HG03064 (cell line): ENCODE data around the gene RAB31.

ENCODE experiments used
- ATAC-seq: cut with Tn5 transposase; IDR thresholded peaks from one replicate; pipeline ENCODE4 v1.9.1; 2021; ENCODE audit warnings: low read depth; ENCODE audit not compliant: unreplicated experiment

The RAB31 gene

DNA sequence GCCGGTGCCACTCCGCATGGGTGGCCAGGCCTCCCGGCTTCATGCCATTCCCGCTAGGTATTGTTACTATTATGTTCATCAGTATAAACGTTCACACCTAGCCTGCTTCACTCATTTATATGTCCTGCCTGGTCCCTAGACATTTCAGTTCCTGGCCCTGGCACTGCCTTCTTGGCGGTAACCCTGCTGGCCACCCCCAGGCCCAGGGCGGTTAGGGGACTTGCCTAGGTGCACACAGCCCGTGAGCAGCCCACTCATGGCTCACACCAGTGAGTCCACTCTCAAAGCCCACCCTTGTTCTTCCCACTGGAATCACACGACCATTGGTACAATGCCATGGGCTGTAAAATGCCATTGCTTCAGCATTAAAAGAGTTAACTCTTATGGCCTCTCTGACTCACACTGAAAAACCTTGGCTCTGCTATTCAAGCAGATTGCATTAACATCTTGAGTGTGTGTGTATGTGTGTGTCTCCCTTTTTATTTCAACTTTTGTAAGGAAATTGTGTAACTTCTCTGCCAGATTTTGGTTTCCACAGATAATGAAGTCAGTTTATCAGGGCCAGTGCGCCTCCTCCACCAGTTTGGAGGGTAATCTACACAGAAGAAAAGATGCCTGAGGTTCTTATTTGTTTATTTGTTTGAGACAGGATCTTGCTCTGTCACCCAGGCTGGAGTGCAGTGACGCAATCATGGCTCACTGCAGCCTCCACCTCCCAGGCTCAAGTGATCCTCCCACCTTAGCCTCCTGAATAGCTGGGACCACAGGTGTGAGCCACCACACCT lies 74.2 kb downstream of the RAB31 start:
- no peak for ATAC-seq

DNA sequence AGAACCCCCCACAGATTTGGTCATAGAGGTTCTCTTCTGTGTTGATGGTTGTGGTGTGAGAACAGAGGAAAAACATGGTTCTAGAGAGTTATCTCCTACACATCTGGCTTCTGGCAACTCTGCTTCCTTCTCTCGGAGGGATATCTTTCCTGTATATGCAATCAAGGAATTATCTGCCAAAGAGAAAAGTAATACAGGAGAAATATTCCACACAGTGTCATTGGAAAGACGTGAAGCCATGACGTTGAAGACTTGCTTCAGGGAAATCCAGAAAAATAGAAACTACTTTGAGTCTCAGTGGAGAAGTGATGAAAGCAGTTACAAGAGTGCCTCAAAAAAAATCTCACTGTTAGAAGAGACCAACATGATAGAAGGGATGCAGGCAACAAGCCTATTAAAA lies 78.5 kb downstream of the RAB31 start:
- ATAC-seq: no peak

DNA sequence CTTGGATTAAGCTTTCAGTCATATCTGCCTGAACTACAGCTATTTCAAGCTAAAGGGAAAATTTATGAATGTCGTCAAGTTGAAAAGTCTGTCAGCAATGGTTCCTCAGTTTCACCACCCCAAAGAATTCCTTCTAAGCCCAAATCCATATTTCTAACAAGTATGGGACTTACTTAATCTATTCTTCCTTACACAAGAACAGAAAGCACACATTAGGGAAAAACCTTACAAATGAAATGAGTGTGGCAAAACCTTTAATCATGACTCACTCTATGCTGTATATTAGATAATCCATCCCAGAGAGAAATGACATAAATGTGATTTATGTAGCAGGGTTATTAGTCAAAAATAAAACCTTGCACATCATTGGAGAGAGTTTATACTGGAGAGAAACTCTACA lies 78.9 kb downstream of the RAB31 start:
- no peak for ATAC-seq

DNA sequence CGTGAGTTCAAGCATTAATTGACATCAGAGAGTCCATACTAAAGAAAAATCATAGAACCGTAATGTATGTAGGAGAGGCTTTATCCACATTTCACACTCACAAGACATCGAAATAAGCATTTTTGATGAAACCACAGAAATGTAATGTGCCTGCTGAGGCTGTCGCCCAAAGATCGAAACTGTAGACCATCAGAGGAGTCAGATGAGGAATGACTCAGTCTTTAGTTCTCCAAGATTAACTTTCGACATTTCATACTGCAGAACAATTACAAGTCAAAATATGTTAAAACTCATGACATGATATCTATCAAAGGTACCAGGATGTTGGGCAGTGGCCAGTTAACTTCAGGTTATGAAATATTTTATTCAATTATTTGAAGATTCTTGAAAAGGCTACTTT lies 79.6 kb downstream of the RAB31 start:
- ATAC-seq: no peak

DNA sequence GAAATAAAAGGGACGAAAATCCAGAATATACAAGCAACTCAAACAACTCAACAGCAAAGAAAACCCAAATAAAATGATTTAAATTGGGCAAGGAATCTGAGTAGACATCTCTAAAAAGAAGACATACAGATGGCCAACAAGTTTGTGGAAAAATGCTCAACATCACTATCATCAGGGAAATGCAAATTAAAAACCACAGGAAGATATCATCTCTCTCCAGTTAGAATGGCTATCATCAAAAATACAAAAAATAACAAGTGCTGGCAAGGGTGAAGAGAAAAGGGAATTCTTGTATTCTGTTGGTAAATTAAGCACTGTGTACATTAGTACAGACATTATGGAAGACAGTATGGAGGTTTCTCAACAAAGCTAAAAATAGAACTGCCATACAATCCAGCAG lies 80.0 kb downstream of the RAB31 start:
- no peak for ATAC-seq

DNA sequence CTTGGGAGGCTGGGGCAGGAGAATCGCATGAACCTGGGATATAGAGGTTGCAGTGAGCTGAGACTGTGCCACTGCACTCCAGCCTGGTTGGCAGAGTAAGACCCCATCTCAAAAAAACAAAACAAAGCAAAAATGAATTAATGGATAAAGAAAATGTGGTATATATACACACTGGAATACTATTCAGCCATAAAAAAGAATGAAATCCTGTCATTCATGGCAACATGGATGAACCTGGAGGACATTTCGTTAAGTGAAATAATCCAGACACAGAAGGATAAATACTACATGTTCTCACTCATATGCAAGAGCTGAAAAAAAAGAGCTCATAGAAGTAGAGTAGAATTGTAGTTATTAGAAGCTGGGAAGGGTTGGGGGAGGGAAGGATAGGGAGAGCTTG lies 80.8 kb downstream of the RAB31 start:
- no peak for ATAC-seq

DNA sequence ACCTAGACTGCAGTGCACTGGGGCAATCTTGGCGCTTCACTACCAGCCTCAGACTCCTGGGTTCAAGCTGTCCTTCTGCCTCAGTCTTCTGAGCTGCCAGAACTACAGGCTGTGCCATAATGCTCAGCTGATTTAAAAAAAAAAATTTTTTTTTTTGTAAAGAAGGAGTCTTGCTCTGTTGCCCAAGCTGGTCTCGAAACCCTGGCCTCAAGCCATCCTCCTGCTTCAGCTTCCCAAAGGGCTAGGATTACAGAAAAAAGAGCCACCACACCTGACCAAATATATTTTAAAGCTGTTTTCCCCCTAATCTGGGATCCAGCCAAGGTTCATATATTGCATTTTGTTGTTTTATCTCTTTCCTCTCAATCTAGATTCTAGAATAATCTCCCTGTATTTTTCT lies 82.2 kb downstream of the RAB31 start:
- ATAC-seq: no peak

DNA sequence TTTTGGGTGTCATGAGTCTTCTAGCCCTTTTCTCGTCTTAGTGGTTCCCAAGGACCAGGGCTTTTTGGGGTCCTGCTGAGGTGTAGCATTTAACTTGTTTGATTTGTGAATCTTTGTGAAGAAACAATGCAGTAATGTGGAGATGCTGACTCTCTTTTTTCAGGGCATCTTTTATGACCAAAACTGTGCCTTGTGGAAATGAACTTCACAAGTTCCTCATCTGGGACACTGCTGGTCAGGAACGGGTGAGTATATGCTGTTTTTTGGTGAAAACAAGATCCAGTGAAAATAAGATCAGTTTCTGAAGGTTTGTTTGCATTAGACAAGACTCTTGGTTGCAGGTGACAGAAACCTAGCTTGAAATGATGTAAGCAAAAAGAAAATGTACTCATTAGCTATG lies 83.9 kb downstream of the RAB31 start:
- no peak for ATAC-seq

DNA sequence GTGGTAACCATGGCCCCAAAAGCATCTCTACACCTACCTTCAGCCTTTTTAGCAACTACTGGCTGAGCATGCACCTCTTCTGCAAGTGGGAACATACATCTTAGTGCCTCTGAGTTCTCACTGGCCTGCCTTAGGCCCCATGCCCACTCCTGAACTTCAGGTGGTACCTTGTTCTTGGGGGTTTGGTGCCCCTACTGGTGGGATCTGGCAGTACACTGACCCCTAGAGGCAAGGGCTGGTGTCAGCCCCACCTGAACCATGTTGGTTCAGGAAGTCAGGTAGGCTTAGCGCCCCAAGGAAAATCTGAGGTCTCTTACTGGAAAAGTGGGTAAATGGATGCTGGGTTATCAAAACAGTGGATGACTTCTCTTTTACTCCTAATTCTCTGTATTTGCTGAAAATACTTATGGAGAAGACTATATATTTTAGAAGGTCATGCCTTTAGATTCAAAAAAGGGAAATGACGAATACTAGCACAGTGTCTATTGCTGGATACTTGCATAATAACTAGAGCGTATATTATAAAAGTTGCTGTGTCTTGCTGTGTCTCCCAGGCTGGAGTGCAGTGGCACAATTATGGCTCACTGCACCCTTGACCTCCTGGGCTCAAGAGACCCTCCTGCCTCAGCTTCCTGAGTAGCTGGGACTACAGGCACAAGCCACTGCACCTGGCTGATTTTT lies 84.6 kb downstream of the RAB31 start:
- no peak for ATAC-seq

DNA sequence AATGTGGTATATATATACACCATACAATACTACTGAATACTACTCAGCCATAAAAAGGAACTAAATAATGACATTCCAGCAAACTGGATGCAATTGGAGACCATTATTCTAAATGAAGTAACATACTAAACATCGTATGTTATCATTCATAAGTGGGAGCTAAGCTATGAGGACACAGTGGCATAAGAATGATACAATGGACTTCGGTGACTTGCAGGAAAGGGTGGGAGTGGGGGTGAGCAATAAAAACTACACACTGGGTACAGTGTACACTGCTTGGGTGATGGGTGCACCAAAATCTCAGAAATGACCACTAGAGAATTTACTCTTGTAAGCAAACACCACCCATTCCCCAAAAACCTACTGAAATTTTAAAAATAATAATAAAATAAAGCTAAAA lies 87.9 kb downstream of the RAB31 start:
- ATAC-seq: no peak

DNA sequence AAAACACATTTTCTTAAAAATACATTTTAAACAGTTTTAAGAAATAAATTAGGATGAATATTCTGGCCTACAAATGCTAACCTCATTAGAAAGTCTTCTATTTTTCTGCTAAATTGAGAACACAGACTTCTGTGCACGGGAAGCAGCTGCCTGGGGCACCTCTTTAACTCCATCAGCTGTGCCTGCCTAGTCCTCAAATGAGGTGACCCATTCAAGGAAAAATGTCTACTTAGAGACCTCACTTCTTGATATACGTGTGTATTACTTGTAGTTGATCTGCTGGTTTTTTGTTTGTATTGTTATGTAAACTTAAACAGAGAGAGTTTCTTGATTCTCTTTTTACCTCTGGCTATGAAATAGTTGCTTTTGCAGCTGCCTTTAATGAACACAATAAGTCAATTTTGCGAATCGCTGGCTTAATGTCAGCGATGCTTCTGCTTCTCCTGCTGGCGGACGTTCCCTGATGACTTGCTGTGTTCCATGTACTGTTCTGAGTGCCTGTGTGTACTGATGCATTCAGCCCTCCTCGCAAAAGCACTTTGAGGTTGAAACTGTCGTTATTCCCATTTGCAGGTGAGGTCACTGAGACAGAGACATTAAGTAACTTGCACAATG lies 88.9 kb downstream of the RAB31 start:
- no peak for ATAC-seq

DNA sequence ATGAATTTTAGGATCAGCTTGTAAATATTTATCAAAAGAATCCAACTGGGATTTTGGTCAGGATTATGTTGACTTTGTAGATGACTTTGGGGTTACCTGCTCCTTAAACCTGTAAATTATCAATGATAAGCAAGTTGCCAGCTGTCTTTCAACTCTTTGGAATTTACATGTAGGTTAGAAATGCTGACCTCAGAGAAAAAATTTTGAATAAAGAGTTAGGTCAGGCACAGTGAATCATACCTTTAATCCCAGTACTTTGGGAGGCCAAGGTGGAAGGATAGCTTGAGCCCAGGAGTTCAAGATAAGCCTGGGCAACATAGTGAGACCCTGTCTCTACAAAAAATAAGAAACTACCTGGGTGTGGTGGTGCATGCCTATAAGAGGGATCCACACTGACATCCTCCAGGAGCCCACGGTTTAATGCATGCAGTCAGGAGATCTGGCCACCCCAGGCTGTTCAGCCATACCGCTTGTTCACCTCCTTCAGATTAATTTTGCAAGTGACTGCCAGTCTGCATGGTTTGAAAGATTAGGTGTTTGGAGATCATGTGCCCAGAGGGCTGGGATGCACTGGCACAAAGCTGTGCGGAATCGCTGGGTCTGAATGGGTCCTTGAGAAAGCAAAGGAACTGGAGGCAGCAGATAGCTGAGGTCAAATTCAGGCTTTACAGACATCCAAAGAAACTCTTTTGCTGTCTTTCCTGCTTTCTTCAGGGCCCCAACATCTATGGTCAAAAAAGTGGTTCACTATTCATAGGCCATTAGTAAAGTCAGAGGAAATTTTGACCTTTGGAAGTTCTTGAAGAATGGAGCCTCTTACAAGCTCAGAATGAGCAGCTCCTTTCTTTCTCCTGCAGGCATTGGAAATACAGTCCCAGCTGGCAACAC lies 94.3 kb downstream of the RAB31 start:
- no peak for ATAC-seq

DNA sequence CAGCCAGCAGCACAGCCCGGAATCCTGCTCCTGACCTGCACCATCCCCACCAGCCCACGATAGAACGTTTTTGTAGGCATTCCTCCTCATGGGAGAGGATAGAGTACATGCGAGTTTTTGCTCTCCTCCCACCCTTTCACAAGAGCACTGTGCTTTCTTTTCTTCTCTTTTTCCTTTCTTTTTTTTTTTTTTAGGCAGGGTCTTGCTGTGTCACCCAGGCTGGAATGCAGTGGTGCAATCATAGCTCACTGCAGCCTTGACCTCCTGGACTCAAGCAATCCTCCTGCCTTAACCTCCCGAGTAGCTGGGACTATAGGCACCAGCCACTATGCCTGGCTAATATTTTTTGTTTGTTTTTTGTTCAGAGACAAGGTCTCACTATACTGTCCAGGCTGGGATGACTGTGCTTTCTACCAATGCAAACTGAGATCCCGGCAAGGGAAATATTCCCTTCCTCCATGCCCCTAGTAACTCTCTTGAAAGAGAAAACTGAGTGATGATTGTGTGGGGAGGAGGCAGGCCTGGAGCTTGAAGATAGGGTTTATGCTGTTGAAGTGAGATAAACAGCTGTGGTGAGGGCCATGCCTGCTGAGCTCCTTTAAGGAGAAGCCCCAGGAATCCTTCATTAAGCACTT lies 95.1 kb downstream of the RAB31 start:
- ATAC-seq: no peak

DNA sequence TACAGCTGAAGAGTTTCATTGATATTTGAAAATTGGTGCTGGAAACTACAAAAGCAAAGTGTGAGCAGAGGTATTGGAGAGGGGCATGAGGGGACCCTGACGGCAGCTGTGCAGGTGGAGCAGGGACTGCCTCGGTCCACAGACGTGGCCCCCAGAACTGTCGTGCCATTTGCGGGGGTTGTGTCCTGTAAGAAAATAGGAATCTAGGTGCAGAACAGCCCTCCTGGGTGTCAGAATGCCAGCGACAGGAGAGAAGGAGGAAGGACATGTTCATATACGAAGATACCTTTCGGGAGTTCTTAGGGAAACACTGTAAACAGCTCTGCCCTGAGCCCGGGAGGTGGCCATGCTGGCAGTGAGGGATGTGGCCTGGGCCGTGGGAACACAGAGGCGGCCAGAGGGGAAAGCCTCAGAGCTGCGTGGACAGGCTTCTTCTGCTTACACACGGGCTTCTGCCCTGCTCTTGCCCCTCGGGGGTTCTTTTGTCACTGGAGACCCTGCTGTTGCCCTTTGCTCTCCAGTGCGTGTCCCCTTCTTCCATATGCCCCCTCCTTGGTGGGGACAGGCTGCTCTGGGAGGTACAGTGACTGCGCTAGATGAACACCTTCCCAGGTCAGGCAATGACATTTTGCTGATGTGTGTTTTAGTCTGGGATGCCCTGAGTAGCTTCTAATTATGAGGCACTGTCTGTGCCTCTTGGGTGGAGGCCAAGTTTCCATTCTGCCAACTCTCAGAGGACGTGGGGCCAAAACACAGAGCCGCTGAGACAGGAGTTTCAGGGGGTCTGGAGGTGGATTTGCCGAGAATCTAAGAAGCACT lies 95.8 kb downstream of the RAB31 start:
- no peak for ATAC-seq

DNA sequence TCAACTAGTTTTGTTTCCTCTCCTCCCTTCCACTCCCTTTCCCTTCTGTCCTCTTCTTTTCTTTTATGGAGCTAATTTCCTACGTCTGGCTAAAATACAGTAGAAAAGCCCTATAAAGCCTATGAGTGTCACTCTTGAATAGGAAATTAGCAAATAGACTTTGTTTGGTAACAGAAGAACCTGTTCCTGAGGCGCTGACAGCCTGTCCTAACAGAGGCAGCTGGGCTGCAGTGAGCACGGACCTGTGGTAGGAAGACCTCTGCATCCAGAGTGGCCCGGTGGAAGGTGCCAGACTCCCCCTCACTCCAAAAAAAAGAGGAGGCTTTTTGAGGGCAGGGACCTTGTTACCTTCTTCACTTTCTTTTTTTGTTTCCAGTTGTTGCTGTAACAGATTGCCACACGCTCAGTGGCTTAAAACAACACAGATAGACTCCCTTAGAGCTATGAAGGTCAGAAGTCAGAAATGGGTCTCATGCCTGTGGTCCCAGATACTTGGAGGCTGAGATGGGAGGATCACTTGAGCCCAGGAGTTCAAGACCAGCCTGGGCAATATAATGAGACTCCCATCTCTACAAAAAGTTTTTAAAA lies 96.5 kb downstream of the RAB31 start:
- no peak for ATAC-seq

DNA sequence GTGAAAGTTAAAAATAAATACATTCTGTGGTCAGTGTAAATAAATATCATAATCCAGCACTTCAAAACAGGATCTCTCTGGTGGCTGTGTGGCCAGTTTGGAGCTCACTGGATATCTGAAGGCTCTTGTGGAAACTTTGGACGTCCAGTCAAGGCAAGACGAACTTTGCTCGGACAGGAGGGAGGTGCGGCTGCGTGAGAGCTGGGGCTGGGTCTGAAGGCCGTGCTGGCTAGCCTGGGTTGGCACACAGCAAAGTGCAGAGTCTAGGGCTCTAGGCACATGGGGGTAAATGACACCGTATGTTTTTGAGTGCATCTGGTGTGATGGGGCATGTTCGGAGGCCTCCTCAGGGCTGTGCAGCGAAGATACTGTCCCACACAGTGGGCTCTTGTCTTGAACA lies 98.8 kb downstream of the RAB31 start:
- no peak for ATAC-seq

DNA sequence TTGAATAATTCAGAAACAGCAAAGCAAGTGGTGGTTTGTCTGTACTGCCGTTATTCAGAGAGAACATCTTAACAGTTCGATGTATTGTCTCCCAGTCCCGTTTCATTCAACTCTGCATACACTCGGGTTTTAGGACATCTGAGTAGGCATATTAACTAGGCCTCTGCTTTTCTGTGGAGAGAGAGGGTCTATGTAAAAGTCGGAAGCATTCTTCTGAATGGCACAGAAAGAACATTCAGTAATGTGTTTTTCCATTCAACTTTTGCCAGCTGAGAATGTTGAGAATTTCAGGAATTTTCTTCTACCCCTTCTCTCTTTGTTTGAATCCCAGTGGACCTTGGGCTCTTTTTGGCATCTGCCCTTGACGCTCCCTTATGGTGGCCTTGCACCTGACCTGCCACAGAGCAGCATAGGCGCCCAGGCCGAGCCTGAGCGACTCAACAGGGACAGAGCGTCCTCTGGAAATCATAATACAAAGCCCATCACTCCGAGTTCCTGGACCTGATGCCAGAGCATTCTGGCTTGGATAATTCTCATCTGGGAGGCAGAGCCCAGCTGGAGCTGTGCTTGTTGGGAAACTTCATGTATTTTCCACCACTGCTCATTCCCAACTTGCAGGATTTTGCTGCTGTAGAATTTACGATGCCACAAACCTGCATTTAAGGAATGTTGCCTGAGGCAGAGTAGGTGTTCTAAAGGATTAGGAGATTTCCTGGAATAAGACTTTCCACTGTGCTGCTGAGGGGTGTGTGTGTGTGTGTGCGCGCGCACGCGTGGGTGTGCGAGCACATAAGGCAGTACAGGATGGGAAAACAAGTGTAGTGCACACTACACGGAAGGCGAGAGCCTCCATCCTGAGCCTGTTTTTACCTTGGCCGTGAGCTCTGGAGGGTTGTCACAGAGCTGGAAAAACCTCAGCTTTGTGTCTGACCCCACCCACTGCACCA lies 100.5 kb downstream of the RAB31 start:
- ATAC-seq: no peak

DNA sequence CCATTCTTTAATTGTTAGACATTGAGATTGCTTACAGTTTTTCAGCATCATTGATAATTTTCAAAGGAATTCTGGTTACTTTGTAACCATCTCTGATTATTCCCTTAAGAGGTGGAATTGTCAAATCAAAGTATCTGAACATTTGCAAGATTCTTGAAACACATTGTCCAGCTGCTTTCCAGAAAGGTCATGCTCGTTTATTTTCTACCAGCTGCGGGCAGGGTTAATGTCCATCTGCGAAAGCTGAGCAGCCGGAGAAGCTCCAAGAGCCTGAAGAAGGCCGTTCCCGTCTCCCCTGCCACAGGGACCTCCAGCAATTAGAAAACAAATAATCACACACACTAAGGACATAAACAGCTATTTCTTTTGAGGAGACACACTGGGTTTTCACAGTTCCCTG lies 101.6 kb downstream of the RAB31 start:
- ATAC-seq: no peak
